Measurements from ENCODE around the gene F11R. TPM values are rescaled to one million over a fixed set of nuclear protein-coding genes. Genes with fewer than 3 reads are reported as not detected.
"Not testable (repeated sequence)": the region's sequence is repeated elsewhere in the genome, so short reads cannot be mapped to it uniquely, and the experiment has no call there.

The F11R gene
- total and polyA plus RNA-seq, 12 donors: 19.3 to 99.1 (median 55.1) TPM

DNA sequence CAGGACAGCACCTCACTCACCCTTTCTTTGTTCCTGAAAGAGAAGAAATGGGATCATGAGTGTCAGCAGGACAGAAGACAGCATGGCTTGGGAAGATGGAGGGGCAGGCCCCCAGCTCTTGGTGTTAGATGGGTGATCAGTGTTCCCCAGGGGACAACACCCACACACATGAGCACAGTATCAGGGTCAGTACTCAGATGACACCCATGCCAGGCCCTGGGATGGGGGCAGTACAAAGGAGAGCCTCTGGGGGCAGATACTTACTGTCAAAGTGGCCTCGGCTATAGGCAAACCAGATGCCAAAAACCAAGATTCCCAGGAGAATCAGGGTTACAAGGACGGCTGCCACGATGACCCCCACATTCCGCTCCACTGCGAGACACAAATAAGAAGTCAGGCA is 21.6 kb downstream of the F11R start:
- Histone ChIP-seq H3K9me3 (replicated peaks in 1 of 3) (no peaks in the 10 kb centered on the region), H3K27me3 (no peaks in the 10 kb centered on the region), H3K4me1 (replicated peaks in 1 of 2) (peaks cover 8 to 12% of the 10 kb centered on the region in 2 donors), H3K36me3 (replicated peaks in 1 of 2) (peaks cover 0 to 26% of the 10 kb centered on the region in 2 donors), H3K27ac (no peak overlapping the region), H3K4me3 (no peak overlapping the region)
- no peak for TF ChIP-seq POLR2A (IDR thresholded peaks at IDR 0.05)
- TF ChIP-seq, protein P1, sequence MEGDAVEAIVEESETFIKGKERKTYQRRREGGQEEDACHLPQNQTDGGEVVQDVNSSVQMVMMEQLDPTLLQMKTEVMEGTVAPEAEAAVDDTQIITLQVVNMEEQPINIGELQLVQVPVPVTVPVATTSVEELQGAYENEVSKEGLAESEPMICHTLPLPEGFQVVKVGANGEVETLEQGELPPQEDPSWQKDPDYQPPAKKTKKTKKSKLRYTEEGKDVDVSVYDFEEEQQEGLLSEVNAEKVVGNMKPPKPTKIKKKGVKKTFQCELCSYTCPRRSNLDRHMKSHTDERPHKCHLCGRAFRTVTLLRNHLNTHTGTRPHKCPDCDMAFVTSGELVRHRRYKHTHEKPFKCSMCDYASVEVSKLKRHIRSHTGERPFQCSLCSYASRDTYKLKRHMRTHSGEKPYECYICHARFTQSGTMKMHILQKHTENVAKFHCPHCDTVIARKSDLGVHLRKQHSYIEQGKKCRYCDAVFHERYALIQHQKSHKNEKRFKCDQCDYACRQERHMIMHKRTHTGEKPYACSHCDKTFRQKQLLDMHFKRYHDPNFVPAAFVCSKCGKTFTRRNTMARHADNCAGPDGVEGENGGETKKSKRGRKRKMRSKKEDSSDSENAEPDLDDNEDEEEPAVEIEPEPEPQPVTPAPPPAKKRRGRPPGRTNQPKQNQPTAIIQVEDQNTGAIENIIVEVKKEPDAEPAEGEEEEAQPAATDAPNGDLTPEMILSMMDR (IDR thresholded peaks at IDR 0.05): no peak
- intact Hi-C loops (cut with DNase I): no loop called here
- no peak for DNase-seq
- 84 to 94% (median 89%) methylated on average over 5 of the region's 5 CpGs for WGBS, 4 donors

GRCh38 chr1:160997323-160998038 is 23.5 kb downstream of the F11R start:
- H3K27ac ChIP-seq: peak overlapping the region in 3 of 5 donors; percentile 2 to 52 (median 36)
- DNase-seq: peak; percentile 69 to 90 (median 80)
- TF ChIP-seq, protein P1 (IDR thresholded peaks at IDR 0.05): peak; percentile 57 to 82 (median 76)
- TF ChIP-seq POLR2A (IDR thresholded peaks at IDR 0.05): no peak
- H3K36me3 ChIP-seq (replicated peaks in 1 of 2): peaks cover 0 to 26% of the 10 kb centered on the region in 2 donors
- no peaks in the 10 kb centered on the region for H3K9me3 ChIP-seq (replicated peaks in 1 of 3)
- H3K27me3 ChIP-seq: no peaks in the 10 kb centered on the region
- 72 to 94% (median 79%) methylated on average over 1 of the region's 1 CpG for WGBS, 4 donors
- H3K4me1 ChIP-seq (replicated peaks in 1 of 2): peaks cover 8 to 12% of the 10 kb centered on the region in 2 donors
- intact Hi-C loops (cut with DNase I): no loop called here
- no peak overlapping the region for H3K4me3 ChIP-seq

DNA sequence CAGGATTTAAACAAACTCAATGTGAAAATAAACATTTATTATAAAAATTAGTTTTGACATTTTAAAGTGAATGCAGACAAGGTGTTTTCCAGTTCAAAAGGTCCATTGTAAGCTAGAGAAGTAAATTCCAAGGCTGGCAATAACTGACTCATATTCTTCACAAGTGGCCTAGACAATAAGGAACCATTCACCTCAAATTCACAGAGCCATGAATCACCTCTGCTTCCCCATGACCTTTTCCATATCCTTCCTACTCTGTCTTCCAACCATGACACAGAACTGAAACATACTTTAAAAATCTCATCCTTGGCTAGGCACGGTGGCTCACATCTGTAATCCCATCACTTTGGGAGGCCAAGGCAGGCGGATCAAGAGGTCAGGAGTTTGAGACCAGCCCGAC is 24.8 kb downstream of the F11R start:
- H3K36me3 ChIP-seq (replicated peaks in 1 of 2): peaks cover 0 to 26% of the 10 kb centered on the region in 2 donors
- DNase-seq: no peak
- H3K27me3 ChIP-seq: no peaks in the 10 kb centered on the region
- H3K9me3 ChIP-seq (replicated peaks in 1 of 3): no peaks in the 10 kb centered on the region
- no peak overlapping the region for H3K4me3 ChIP-seq
- 62 to 79% (median 70%) methylated on average over 3 of the region's 3 CpGs for WGBS, 4 donors
- H3K27ac ChIP-seq: no peak overlapping the region
- TF ChIP-seq, protein P1 (IDR thresholded peaks at IDR 0.05): no peak
- no peak for TF ChIP-seq POLR2A (IDR thresholded peaks at IDR 0.05)
- H3K4me1 ChIP-seq (replicated peaks in 1 of 2): peaks cover 1 to 7% of the 10 kb centered on the region in 2 donors
- intact Hi-C loops (cut with DNase I): no loop called here

GRCh38 chr1:160993544-160994193 is 27.3 kb downstream of the F11R start:
- TF ChIP-seq, protein P1 (IDR thresholded peaks at IDR 0.05): peak in 5 of 6 experiments; percentile 35 to 61 (median 48)
- no peak for TF ChIP-seq POLR2A (IDR thresholded peaks at IDR 0.05)
- H3K27me3 ChIP-seq: no peaks in the 10 kb centered on the region
- DNase-seq: peak in 3 of 7 donors; percentile 27 to 38 (median 37)
- 71 to 75% (median 73%) methylated on average over 14 of the region's 14 CpGs for WGBS, 4 donors
- H3K36me3 ChIP-seq (replicated peaks in 1 of 2): peaks cover 0 to 3% of the 10 kb centered on the region in 2 donors
- H3K27ac ChIP-seq: no peak overlapping the region
- intact Hi-C loops (cut with DNase I): loop anchor here (5.0 kb wide), 1 partner anchor 104 kb away; the partner anchor contains the start of gene KLHDC9 (in 2 of the 2)
- H3K4me3 ChIP-seq: no peak overlapping the region
- peaks cover 0 to 7% of the 10 kb centered on the region in 2 donors for H3K4me1 ChIP-seq (replicated peaks in 1 of 2)
- no peaks in the 10 kb centered on the region for H3K9me3 ChIP-seq (replicated peaks in 1 of 3)

GRCh38 chr1:160992036-160992435 is 28.9 kb downstream of the F11R start:
- H3K27me3 ChIP-seq; H3K36me3 ChIP-seq (replicated peaks in 1 of 2); H3K9me3 ChIP-seq (replicated peaks in 1 of 3); H3K27ac ChIP-seq; H3K4me3 ChIP-seq; H3K4me1 ChIP-seq (replicated peaks in 1 of 2); DNase-seq: not testable (repeated sequence)
- WGBS, 4 donors: 76 to 88% (median 83%) methylated on average over 4 of the region's 4 CpGs
- intact Hi-C loops (cut with DNase I): loop anchor here (5.0 kb wide), 1 partner anchor 105 kb away; the partner anchor contains the start of gene KLHDC9 (in 2 of the 2)
